CD4-positive, CD25-positive, alpha-beta regulatory T cell (primary cell): ENCODE results near the gene MRPS12. TPM values are rescaled to one million over a fixed set of nuclear protein-coding genes. Genes with fewer than 3 reads are reported as not detected.
A peak's percentile ranks its signal among the peaks of the same experiment; 100 is the strongest.

ENCODE experiments used
- ATAC-seq, 2 donors: fragments of 150-1000 bp; cut with Tn5 transposase; one replicate each; pipeline ENCODE4 v1.10.0; 2021; ENCODE audit warnings: low read depth in 2 of 2, moderate number of reproducible peaks in 2 of 2, moderate library complexity in 1 of 2
- DNase-seq, 3 donors: peaks; one replicate each; pipeline versions ENCODE4 v3.0.0 to v3.0.0-alpha.2; 2012 to 2022; ENCODE audit warnings: mixed read lengths in 1 of 3
- H3K27ac ChIP-seq: one replicate; pipeline ENCODE4 v1.7.0; 2013; ENCODE audit warnings: mild to moderate bottlenecking, low read length; ENCODE audit not compliant: insufficient read depth, poor library complexity, severe bottlenecking
- H3K27me3 ChIP-seq: one replicate; pipeline ENCODE4 v1.7.0; 2013; ENCODE audit warnings: low read length; ENCODE audit not compliant: control insufficient read depth, insufficient read depth
- H3K36me3 ChIP-seq: one replicate; pipeline ENCODE4 v1.7.0; 2013; ENCODE audit warnings: mild to moderate bottlenecking, low read length, moderate library complexity; ENCODE audit not compliant: control insufficient read depth, insufficient read depth
- H3K4me1 ChIP-seq: 2 replicates; pipeline ENCODE4 v1.7.0; 2013; ENCODE audit warnings: mild to moderate bottlenecking, low read length; ENCODE audit not compliant: insufficient read depth, control insufficient read depth, poor library complexity, severe bottlenecking
- H3K4me3 ChIP-seq: one replicate; pipeline ENCODE4 v1.7.0; 2013; ENCODE audit warnings: low read depth, mild to moderate bottlenecking, low read length, moderate library complexity
- H3K9me3 ChIP-seq, 2 experiments: 1 replicate in 1 of 2; 2 replicates in 1 of 2; pipeline ENCODE4 v1.7.0; 2013; ENCODE audit warnings: low read length in 2 of 2, mild to moderate bottlenecking in 1 of 2, moderate library complexity in 1 of 2; ENCODE audit not compliant: control insufficient read depth in 2 of 2
- H3K27ac Mint-ChIP-seq, 3 donors: one replicate each; pipeline ENCODE4 v1.8.0; 2020 to 2022; ENCODE audit warnings: mild to moderate bottlenecking in 3 of 3, mixed read lengths in 3 of 3, moderate library complexity in 2 of 3
- H3K27me3 Mint-ChIP-seq: one replicate; pipeline ENCODE4 v1.8.0; 2022; ENCODE audit warnings: mild to moderate bottlenecking, mixed read lengths
- H3K36me3 Mint-ChIP-seq: one replicate; pipeline ENCODE4 v1.8.0; 2020; ENCODE audit warnings: mixed read lengths
- H3K4me1 Mint-ChIP-seq, 4 donors: one replicate each; pipeline ENCODE4 v1.8.0; 2020 to 2022; ENCODE audit warnings: mixed read lengths in 4 of 4, mild to moderate bottlenecking in 1 of 4
- H3K4me3 Mint-ChIP-seq, 4 donors: one replicate each; pipeline ENCODE4 v1.8.0; 2020 to 2022; ENCODE audit warnings: mild to moderate bottlenecking in 4 of 4, mixed read lengths in 4 of 4, moderate library complexity in 3 of 4
- H3K9me3 Mint-ChIP-seq, 7 donors: one replicate each; pipeline ENCODE4 v1.8.0; 2020 to 2022; ENCODE audit warnings: mixed read lengths in 7 of 7, mild to moderate bottlenecking in 3 of 7, moderate library complexity in 2 of 7
- polyA plus RNA-seq, 4 donors: library from polyadenylated mRNA; unstranded; fragments of 300-500 nt; fragmentation: Illumina TruSeq; gene quantifications; one replicate each; pipeline ENCODE4 v1.2.3, GENCODE V29; 2021
- total RNA-seq: library from RNA; stranded (reverse); gene quantifications from one replicate; pipeline ENCODE4 v1.2.3, GENCODE V29; 2022

Gene MRPS12
- total and polyA plus RNA-seq, 5 donors from 2014 or later, result 19.8 to 114 (median 106) TPM

DNA sequence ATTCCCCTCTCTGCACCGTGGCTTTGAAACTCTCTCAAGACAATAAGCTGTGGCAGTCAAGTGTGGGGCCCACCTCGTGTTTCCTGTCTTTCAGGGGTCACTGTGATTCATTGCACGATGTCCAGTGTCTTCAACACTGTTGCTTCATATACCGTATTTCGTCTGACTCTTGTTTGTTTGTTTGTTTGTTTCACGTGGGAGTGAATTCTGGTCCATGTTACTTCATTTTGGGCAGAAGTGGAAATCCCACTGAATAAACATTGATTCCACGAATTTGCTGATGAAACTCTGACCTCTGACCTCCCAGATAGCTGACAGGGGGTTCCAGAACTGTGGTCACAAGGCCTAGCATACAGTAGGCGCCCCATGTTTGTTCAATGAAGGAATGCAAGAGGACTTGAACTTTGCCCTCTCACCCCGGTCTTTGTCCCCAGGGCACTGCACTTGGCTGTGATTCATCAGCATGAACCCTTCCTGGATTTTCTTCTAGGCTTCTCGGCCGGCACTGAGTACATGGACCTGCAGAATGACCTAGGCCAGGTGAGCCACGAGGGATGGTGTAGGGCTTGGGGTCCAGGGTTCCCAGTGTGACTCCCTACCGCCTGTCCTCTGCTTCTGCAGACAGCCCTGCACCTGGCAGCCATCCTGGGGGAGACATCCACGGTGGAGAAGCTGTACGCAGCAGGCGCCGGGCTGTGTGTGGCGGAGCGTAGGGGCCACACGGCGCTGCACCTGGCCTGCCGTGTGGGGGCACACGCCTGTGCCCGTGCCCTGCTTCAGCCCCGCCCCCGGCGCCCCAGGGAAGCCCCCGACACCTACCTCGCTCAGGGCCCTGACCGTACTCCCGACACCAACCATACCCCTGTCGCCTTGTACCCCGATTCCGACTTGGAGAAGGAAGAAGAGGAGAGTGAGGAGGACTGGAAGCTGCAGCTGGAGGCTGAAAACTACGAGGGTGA is 25.9 kb upstream of the MRPS12 start:
- H3K36me3 Mint-ChIP-seq, result peaks cover 21% of the 10 kb centered on the region
- peak overlapping the region in 1 of 4 donors; percentile 33 for H3K4me3 Mint-ChIP-seq
- no peaks in the 10 kb centered on the region for H3K27me3 ChIP-seq
- no peaks in the 10 kb centered on the region for H3K27me3 Mint-ChIP-seq
- H3K4me1 Mint-ChIP-seq, result peaks cover 6 to 43% (median 20%) of the 10 kb centered on the region in 4 donors
- ATAC-seq, result no peak
- H3K4me1 ChIP-seq, result peaks cover 16% of the 10 kb centered on the region
- DNase-seq, result no peak
- peaks cover 0 to 1% (median 0%) of the 10 kb centered on the region in 7 donors for H3K9me3 Mint-ChIP-seq
- H3K27ac Mint-ChIP-seq, result no peak overlapping the region
- peaks cover 31% of the 10 kb centered on the region for H3K36me3 ChIP-seq
- H3K4me3 ChIP-seq, result no peak overlapping the region
- no peak overlapping the region for H3K27ac ChIP-seq
- H3K9me3 ChIP-seq, result no peaks in the 10 kb centered on the region

DNA sequence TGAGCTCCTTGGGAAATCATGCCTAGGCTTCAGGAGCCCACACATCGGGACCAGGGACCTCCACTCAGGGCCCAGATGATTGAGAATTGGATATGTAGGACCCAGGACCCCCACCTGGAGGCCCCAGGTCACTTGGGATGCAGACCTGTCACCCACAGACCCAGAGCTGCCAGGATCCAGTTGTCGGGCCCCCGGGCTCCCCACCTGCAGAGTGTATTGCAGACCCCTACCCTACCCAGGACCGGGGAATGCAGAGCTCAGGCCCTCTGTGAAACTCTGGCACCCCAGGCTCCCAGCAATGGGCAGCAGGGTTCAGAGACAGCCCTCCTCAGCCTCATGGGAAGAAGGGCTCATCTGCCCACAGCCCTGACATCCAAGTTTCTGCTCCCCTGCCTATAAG is 25.1 kb upstream of the MRPS12 start:
- Mint-ChIP-seq H3K4me1 (peaks cover 3 to 39% (median 17%) of the 10 kb centered on the region in 4 donors), H3K9me3 (peaks cover 0 to 1% (median 0%) of the 10 kb centered on the region in 7 donors), H3K27ac (no peak overlapping the region), H3K36me3 (peaks cover 21% of the 10 kb centered on the region), H3K27me3 (no peaks in the 10 kb centered on the region), H3K4me3 (no peak overlapping the region)
- H3K9me3 ChIP-seq, result no peaks in the 10 kb centered on the region
- H3K36me3 ChIP-seq, result peaks cover 31% of the 10 kb centered on the region
- peaks cover 10% of the 10 kb centered on the region for H3K4me1 ChIP-seq
- H3K27me3 ChIP-seq, result no peaks in the 10 kb centered on the region
- H3K27ac ChIP-seq, result no peak overlapping the region
- ATAC-seq, result no peak
- no peak overlapping the region for H3K4me3 ChIP-seq
- no peak for DNase-seq

DNA sequence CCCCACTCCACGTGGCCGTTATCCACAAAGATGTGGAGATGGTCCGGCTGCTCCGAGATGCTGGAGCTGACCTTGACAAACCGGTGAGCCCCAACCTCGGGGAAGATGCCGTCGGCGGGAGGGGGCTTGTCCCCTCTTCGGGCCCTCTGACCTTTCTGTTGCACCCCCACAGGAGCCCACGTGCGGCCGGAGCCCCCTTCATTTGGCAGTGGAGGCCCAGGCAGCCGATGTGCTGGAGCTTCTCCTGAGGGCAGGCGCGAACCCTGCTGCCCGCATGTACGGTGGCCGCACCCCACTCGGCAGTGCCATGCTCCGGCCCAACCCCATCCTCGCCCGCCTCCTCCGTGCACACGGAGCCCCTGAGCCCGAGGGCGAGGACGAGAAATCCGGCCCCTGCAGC is 23.5 kb upstream of the MRPS12 start:
- H3K4me1 Mint-ChIP-seq, result peaks cover 0 to 31% (median 11%) of the 10 kb centered on the region in 4 donors
- Histone ChIP-seq H3K4me1 (no peaks in the 10 kb centered on the region), H3K27me3 (no peaks in the 10 kb centered on the region), H3K27ac (no peak overlapping the region), H3K9me3 (no peaks in the 10 kb centered on the region), H3K36me3 (peaks cover 31% of the 10 kb centered on the region), H3K4me3 (no peak overlapping the region)
- H3K36me3 Mint-ChIP-seq, result peaks cover 21% of the 10 kb centered on the region
- no peak overlapping the region for H3K4me3 Mint-ChIP-seq
- DNase-seq (no peak), ATAC-seq (no peak)
- H3K9me3 Mint-ChIP-seq, result no peaks in the 10 kb centered on the region
- H3K27ac Mint-ChIP-seq, result no peak overlapping the region
- no peaks in the 10 kb centered on the region for H3K27me3 Mint-ChIP-seq

DNA sequence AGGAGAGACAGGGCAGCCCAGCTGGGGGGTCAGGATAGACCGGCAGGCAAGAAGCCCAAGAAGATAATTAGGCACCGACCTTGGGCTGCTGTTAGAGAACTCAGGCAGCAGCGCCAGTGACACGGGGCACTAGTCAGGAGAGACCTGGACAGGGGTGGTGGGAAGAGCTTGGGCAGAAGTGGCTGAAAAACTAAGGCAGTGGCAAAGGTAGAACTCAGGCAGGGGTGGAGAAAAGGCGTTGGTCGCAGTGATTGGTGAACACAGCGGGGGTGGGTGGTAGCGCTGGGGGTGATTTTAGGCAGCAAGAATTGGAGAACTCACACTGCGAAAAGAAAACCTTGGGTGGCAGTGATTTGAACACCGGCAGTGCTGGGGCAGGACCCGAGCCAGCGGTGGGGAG is 23.1 kb upstream of the MRPS12 start:
- H3K9me3 Mint-ChIP-seq, result no peaks in the 10 kb centered on the region

DNA sequence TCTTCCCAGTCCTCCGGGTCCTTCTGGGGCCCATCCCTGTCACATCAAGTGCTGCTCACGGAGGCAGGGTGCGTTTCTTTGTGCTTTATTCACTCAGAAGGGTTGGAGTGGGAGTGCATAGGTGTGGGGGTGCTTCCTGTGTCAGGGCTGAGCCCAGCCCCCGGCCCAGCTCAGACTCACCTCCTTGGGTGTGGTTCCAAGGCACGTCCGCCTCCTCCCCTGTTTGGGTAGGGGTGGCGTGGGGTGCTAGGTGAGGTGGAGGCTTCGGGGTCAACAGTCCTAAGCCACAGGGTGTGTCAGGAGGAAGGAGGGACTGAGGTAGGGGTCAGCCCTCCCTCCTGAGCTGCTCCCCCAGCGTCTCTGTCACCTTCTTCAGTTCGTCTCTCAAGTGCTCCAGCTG is 21.8 kb upstream of the MRPS12 start:
- Mint-ChIP-seq H3K36me3 (peaks cover 18% of the 10 kb centered on the region), H3K4me3 (no peak overlapping the region), H3K27ac (peak overlapping the region; percentile 26 to 75 (median 38)), H3K4me1 (peaks cover 0 to 24% (median 8%) of the 10 kb centered on the region in 4 donors), H3K9me3 (no peaks in the 10 kb centered on the region), H3K27me3 (no peaks in the 10 kb centered on the region)
- H3K36me3 ChIP-seq, result peaks cover 31% of the 10 kb centered on the region
- no peak overlapping the region for H3K27ac ChIP-seq
- no peaks in the 10 kb centered on the region for H3K27me3 ChIP-seq
- no peaks in the 10 kb centered on the region for H3K4me1 ChIP-seq
- H3K4me3 ChIP-seq, result no peak overlapping the region
- peak in 1 of 3 donors; percentile 56 for DNase-seq
- ATAC-seq, result no peak
- no peaks in the 10 kb centered on the region for H3K9me3 ChIP-seq

More for the DNA sequence above, 23.1 kb upstream of the MRPS12 start:
- ATAC-seq (no peak), DNase-seq (no peak)
- H3K36me3 ChIP-seq, result peaks cover 31% of the 10 kb centered on the region
- peak overlapping the region in 2 of 3 donors; percentile 15 to 72 for H3K27ac Mint-ChIP-seq
- peaks cover 0 to 29% (median 11%) of the 10 kb centered on the region in 4 donors for H3K4me1 Mint-ChIP-seq
- H3K27me3 ChIP-seq, result no peaks in the 10 kb centered on the region
- no peaks in the 10 kb centered on the region for H3K9me3 ChIP-seq
- no peak overlapping the region for H3K4me3 Mint-ChIP-seq
- no peak overlapping the region for H3K27ac ChIP-seq
- H3K27me3 Mint-ChIP-seq, result no peaks in the 10 kb centered on the region
- H3K36me3 Mint-ChIP-seq, result peaks cover 21% of the 10 kb centered on the region
- no peaks in the 10 kb centered on the region for H3K4me1 ChIP-seq
- no peak overlapping the region for H3K4me3 ChIP-seq

DNA sequence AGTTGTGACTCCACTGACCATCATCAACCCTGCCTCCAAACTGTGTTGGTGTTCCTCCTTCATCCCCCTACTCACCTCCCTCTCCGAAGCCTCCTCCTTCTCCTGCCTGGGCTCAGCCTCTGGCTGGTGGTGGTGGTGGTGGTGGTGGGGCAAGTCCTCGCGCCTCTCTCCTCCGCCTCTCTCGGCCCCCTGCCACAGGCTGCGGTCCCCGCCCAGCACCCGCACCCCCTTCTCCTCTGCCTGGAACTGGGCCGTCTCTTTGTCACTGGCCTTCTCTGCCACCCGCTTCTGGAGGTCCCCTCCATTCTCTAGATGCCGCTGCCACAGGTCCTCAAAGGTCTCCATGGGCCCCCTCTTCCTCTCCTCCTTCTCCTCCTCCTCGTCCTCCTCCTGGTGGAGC is 20.3 kb upstream of the MRPS12 start:
- Mint-ChIP-seq H3K4me3 (peak overlapping the region in 1 of 4 donors; percentile 35), H3K9me3 (no peaks in the 10 kb centered on the region), H3K4me1 (peaks cover 0 to 14% (median 2%) of the 10 kb centered on the region in 4 donors), H3K27ac (peak overlapping the region in 1 of 3 donors; percentile 11), H3K36me3 (peaks cover 9% of the 10 kb centered on the region), H3K27me3 (no peaks in the 10 kb centered on the region)
- DNase-seq (no peak), ATAC-seq (no peak)
- no peaks in the 10 kb centered on the region for H3K27me3 ChIP-seq
- H3K4me3 ChIP-seq, result no peak overlapping the region
- no peak overlapping the region for H3K27ac ChIP-seq
- no peaks in the 10 kb centered on the region for H3K9me3 ChIP-seq
- H3K4me1 ChIP-seq, result no peaks in the 10 kb centered on the region
- peaks cover 20% of the 10 kb centered on the region for H3K36me3 ChIP-seq

DNA sequence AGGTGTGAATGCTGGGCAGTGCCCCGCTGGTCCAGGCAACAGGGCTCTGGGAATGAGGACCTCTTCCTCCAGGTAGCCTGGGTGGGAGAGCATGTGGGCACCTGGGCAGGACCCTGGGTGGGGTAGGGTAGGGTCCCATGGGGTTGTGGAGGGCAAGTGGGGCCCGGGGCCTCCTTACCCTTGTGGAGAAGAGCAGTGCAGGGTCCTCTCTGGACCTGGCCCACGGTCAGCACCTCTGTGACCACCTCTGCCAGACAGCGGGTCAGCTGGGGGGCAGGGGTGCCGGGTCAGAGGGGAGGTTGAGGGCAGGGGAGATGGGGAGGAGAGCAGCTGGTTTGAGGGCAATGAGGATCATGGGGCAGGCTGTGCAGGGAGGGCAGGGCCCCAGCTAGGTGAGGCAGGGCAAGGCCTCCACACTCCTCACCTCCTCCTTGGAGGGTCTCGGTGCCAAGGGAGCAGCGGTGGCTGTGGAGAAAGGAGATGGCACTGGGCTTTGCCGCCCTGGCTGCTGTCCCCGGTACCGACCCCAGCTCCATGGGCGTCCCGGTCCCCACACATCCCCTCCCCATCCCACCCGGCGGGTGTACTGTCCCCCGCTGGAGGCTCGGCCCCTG is 19.2 kb upstream of the MRPS12 start:
- H3K4me3 ChIP-seq, result no peak overlapping the region
- no peak for ATAC-seq
- H3K9me3 ChIP-seq, result no peaks in the 10 kb centered on the region
- H3K27ac ChIP-seq, result no peak overlapping the region
- Mint-ChIP-seq H3K4me3 (peak overlapping the region in 1 of 4 donors; percentile 10), H3K27ac (no peak overlapping the region), H3K9me3 (no peaks in the 10 kb centered on the region), H3K27me3 (no peaks in the 10 kb centered on the region), H3K4me1 (peaks cover 0 to 14% (median 2%) of the 10 kb centered on the region in 4 donors), H3K36me3 (peaks cover 9% of the 10 kb centered on the region)
- no peak for DNase-seq
- no peaks in the 10 kb centered on the region for H3K27me3 ChIP-seq
- H3K4me1 ChIP-seq, result no peaks in the 10 kb centered on the region
- peaks cover 16% of the 10 kb centered on the region for H3K36me3 ChIP-seq
